Measurements from ENCODE around the gene GRID1.

Gene GRID1

DNA sequence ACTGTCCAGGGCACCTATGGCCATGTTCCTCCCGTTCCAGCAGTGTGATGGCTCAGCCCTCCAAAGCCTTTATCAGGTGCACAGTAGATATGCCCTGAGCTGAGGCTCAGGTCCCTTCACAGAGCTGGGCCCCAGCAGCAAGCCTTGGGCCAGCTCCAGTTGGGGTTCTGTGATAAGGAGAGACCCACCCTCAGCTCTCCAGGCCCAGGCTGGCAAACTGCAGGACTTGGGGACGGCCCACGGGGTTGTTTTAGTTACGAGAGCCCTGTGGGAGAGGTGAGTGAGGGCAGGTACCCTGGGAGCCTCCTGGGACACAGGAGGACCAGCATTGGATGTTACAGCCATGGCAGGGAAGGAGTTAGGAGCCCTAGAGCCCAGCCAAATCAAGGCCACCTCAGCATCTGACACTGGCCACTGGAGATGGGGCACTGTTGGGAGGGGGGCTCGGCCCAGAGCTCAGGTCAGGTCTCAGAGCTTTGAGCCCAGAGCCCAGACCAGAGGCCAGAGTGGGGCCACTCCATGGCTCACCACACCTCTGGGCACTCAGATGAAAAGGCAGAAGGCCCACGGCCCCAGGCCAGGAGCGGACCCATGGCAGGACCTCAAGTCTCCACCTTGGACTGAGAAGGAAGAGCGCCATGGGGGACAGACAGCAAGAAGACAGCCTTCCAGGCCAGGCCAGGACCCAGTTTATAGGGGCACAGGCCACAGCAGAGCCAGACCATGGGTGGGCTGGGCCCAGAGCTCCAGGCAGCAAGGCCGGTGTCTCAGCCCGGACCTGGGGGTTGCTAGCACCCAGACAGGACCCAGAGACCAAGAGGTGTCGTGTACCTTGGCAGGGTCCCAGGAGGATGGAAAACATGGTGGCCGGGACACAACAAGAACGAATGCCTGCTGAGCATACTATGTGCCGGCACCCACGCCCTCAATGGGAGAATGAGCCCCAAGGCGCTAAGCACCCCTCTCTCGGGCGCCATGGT, 12.8 kb downstream of the GRID1 start:
- DNase-seq: peak; percentile 21

DNA sequence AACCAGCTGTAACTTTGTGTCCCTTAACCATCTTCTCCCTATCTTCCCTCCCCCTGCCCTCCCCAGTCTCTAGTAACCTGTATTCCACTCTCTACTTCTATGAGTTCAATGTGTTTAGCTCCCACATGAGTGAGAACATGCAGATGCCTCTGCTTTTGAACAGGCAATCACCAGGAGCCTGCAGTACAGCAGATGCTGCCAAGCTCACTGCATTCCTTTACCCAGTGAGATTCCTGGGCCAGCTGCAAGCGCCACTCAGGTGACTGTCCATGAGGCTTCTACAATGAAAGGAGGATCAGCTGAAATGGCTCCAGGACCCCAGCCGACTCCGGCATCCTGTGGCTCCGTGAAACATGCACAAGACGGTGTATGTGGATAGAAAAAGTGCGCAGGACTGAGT, 15.7 kb downstream of the GRID1 start:
- DNase-seq: peak; percentile 2

- DNase-seq: peak; percentile 15
These were observed 16.5 kb downstream of the GRID1 start for GRCh38 chr10:86349940-86350630.

DNA sequence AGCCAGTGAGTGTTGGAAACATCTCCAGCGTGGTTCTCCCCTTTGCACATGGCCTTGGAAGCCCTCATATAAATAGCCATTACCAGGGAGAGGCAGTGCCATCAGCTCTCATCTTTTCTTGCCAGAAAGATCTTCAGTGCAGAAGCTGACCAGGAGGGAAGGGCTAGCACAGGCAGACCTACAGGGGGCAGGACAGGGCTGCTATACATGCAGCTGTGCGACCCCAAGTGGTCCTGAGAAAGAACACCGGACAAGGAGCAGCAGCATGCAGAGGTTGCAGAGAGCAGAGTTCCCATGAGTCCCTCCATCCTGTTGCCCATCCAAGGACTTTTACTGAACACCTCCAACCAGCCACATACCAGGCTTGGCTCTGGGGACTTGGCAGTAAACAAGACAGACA, 17.1 kb downstream of the GRID1 start:
- no peak for DNase-seq

DNA sequence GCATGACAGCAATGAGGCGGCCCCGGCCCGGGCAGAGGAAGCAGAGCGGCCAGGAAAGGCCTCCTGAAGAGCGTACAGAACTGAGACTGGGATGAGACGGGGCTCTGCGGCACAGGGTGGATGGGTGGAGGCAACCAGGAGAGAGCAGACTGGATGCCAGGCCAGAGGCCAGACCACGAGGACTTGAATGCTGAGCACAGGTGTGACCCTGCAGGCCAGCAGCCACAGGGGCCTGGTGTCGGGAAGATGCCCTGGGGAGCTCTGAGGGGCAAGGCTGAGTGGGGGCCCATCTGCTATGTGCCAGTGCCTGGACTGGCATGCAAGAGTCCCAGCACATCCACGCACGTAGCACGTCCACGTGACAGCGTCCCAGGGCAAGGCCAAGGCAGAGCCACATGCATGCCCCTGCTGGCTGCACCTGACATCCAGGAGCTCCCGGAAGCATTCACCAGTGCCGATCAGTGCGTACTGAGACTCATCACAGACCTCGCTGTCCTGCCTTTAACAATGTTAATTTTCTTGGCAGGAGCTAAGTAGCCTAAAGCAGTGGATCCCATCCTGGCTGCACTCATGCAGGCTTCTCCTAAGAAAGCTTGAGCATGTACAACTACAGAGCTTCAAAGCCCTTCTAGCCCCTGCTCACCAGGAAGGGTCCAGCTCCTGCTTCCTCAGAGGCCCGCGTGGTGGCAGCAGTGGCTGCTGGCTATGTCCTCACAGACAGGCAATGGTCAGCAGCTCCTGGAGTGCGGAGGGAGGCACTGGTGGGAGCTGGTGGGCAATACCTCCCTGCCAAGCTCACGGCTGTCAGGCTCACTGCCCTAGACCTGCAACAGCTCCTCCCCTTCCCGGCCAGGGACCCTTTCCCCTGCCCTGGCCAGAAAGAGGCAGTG, 18.0 kb downstream of the GRID1 start:
- peak; percentile 18 for DNase-seq

DNA sequence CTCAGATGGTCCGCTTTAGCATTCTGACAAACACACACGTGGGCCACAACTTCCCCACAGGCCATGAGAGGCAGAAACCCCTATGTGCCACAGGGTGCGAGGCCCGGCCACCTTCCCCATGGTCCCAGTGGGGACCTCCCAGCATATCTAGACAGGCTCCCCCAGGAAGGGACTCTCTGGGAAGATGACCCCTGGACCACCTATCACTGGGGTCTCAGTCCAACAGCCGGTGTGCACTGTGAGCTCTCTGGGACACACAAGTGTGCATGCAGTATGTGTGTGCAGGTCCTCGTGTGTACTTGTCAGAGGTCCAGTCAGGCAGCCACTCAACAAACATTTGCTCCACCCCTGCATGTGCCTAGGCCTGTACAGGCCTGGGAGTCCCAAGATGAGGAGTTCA, 18.7 kb downstream of the GRID1 start:
- DNase-seq: no peak

DNA sequence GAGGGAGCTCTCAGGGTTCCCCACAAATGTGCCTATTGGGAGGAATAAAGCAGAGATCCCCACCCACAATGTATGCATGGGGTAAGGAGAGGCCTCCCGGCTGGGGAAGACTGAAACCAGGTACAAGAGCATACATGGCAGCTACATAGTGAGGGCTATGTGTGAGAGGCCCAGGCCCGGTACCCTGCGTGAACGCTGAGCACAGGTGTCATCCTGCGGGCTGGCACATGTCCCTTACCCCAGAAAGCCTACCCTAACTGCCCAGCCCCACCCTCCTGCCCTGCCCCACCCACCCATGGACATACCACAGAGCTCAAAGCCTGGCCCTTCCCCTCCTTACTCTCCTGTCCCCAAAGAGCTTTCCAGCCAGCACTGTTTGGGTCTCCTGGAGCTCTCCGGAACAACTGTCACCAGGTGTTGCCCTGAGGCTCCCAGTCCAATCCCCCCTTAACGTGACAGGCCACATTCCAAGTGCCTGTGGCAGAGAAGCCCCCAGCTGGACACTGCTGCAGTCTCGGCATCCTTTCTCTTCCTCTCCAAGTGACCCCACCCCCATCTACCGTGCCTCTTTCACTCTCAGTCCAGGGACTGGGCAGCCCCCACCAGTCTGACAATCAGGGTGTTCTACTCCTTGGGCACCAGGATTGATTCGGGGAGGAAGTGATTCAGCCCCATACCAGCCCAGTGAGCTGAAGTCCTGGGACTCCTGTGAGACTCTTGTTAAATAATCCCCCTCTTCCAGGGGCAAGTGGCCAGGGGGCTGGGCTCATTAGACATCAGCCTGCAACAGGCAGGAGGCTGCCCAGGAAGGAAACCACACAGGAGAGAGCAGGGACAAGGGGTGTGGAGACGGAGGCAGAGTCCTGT, 19.6 kb downstream of the GRID1 start:
- DNase-seq: peak; percentile 8

GRCh38 chr10:86345859-86346798, 20.5 kb downstream of the GRID1 start:
- DNase-seq: peak; percentile 28

GRCh38 chr10:86345296-86345858, 21.2 kb downstream of the GRID1 start:
- peak; percentile 8 for DNase-seq

DNA sequence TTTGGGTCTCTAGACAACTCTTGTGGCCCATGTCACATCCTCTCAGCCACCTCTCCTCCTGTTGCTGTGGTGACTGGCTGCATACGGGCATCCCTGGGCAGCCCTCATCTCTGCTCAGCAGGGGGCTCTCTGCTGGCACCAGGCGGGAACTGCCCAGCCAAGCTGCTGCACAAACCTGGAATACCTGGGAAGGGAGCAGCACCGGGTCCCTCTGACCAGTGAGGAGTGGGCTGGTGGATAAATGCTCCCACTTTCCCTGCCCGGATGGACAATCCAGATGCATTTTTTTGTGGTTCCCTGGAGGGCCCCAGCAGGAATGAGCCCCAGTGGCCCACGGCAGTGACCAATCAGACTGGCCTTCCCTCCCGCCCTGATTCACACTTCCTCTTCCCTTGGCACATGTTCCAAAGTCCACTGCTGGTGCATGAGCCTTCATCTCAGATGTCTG, 21.9 kb downstream of the GRID1 start:
- DNase-seq: peak; percentile 20

DNA sequence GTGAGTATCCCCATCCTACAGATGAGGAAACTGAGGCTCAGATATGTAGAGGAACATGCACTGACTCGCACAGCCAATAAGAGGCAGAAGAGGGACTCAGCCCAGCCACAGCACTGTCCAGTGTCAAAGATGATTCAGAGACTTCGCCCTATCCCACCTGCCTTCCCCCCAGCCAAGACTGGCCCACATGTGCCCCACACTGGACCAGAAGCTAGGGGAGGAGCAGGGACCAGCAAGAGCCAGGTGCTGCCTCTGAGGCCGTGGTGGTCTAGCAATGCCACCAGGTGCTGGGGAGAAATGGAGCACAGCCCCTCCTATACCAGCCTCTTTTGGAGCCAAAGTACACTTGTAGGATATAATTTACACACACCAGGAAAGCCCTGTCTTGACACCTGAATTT, 22.3 kb downstream of the GRID1 start:
- peak; percentile 10 for DNase-seq

DNA sequence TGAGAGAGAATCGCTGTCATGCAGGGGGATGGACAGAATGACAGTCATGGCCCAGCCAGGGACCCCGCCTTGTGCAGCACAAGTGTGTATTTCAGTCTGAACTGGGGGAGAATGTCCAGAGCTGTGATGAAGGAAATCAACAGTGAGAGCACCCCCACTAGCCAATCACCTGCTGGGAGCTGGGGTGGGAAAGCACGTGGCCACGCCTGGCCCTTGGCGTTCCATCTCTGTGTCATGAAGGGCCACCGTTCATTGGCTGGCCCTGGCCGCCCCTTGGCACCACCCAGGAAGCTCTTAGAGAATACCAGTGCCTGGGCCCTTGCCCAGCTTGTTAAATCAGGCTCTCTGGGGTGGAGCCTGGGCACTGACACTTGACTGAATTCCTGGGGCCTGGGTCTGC, 22.8 kb downstream of the GRID1 start:
- peak; percentile 12 for DNase-seq

DNA sequence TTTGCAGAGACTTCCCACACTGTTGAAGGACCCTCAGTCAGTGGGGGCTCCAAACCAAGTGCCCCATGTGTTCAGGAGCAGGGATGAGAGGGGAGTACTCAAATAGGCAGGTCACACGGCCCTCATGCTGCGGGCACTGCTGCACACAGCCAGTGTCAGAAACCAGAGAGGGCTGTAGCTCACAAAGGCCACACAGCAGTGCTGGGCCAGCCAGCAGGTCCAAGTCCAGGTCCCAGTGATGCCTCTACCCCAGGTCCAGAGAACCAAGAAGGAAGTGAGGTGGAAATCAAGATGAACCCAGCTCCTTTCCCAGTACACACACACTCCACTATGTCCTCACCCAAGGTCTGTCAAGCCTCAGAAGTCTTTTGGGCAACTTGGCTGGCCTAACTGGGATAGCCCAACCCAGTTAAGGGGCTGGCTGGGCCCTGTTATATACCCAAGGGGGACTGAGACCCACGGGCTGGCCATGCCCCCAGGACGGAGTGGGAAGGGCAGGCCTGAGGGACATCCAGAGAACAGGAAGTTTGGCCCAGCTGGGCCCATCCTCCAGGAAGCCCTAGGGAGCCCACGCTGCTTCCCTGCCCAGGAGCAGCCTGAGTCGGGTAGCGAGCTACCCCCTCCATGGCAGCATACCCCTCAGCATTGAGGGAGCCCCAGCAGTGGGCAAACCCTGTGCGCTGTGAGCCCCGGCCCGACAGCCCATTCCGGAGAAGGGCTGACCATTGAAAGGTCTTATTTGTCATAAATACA, 24.3 kb downstream of the GRID1 start:
- DNase-seq: peak; percentile 16

DNA sequence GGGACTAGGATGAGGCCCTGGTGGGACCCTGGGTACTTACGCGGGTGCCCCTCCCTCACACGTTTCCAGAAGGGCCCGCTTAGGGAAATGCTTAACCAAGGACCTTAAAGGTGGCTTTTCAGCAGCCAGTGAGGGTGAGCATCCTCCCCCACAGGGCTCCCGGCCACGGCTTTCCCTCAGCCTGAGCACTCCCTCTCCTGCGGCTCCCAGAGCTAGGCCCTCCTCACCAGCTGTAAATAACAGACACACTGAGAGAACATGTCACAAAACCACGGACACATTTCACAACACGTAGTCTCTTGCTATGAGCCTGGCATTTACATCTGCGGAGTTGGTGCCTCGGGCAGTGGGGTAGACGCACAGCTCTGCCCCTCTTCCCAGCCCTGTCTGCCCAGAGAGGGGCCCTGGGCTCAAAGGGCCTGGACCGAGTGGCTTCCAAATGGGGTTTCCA, 25.2 kb downstream of the GRID1 start:
- peak; percentile 13 for DNase-seq

- no peak for DNase-seq
These were observed 25.7 kb downstream of the GRID1 start for GRCh38 chr10:86340991-86341260.

DNA sequence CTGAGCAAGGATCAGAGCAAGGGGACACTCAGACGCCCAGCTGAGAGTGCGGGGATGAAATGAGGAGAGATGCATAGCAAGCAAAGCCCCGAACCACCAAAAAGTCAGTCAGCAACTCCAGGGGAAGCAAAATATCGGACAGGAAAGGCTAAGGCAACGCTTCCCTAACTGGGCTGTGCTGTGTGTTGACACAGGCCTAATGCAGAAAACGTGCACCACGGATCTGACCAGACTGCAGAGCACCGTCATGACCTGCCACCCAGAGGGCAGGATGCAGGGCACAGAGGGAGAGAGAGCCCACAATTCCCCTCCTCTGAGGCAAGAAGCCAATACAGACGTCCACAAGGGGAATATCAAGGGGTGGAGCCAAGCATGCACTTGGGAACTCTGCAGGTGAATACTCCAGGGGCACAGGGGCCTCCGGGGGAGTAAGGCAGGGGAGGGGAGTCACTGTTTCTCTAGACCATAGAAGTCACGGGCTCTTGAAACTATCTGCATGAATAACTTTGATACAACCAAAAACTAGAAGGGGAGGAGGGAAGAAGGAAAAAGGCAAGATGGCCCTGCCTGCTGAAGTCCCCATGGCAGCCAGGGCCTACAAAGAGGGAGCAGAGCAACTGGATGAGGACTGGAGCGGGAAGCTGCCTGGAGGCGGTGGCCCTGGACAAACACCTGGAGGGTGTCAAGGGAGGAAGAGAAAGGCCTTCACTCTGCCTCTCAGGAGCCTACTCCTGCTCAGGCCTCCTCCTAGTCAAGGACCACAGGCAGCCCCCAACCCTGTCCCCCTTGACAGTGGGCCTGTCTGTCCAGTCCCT, 26.2 kb downstream of the GRID1 start:
- DNase-seq: peak; percentile 4

- peak; percentile 15 for DNase-seq
These were observed 27.2 kb downstream of the GRID1 start for GRCh38 chr10:86339226-86339865.

GRCh38 chr10:86337121-86337601, 29.4 kb downstream of the GRID1 start:
- DNase-seq: peak; percentile 13
